Spleen (tissue), 7 donors: ENCODE measurements around the gene PMVK.

Experiments used
- CTCF ChIP-seq, 11 experiments: fragments of 200-600 bp in 7 of 11; fragments of 450-650 bp in 4 of 11; sonication (generic) in 4 of 11; IDR thresholded peaks in 8 of 11; conservative IDR thresholded peaks in 3 of 11; 1 replicate in 7 of 11; 2 replicates in 4 of 11; pipeline versions ENCODE4 v1.4.0 to v1.8.0; 2016 to 2021; ENCODE audit warnings: antibody characterized with exemption in 11 of 11, inconsistent platforms in 4 of 11, mild to moderate bottlenecking in 1 of 11
- POLR2A ChIP-seq, 3 donors: fragments of 450-650 bp; IDR thresholded peaks; one replicate each; pipeline ENCODE4 v1.5.1; 2017; ENCODE audit warnings: antibody characterized with exemption in 3 of 3, mild to moderate bottlenecking in 1 of 3
- POLR2AphosphoS5 ChIP-seq, 3 donors: sonication (generic); formaldehyde crosslinking; IDR thresholded peaks; one replicate each; pipeline ENCODE4 v1.5.1; 2017; ENCODE audit warnings: antibody characterized with exemption in 3 of 3
- donor health status: DM: no; HTN: no; CAD: no; lungs with moderate emphysema.
- donor health status: DM: no; HTN: no; CAD: no.
- donor health status: DM: no; HTN: no; CAD: no.

GRCh38 chr1:154925335-154926170, 11.0 kb downstream of the PMVK start:
- TF ChIP-seq CTCF (IDR thresholded peaks at IDR 0.05 in 8 of 11, conservative IDR thresholded peaks at IDR 0.05 in 3 of 11) (no peak), POLR2A (IDR thresholded peaks at IDR 0.05) (no peak), POLR2AphosphoS5 (IDR thresholded peaks at IDR 0.05) (no peak)
